Suprapubic skin (tissue), 3 donors: ENCODE results near the gene IL17D.

Source experiments
- EP300 ChIP-seq: sonication (generic); formaldehyde crosslinking; IDR thresholded peaks from one replicate; pipeline ENCODE4 v1.6.1; 2017; ENCODE audit warnings: antibody characterized with exemption
- POLR2A ChIP-seq, 2 donors: fragments of 450-650 bp; IDR thresholded peaks; one replicate each; pipeline ENCODE4 v1.6.1; 2017; ENCODE audit warnings: antibody characterized with exemption in 2 of 2, mild to moderate bottlenecking in 2 of 2, moderate library complexity in 2 of 2
- TF ChIP-seq, protein P1 (sequence below), 2 donors: fragments of 200-600 bp in 1 of 2; fragments of 450-650 bp in 1 of 2; sonication (generic) in 1 of 2; IDR thresholded peaks; one replicate each; pipeline ENCODE4 v1.5.1; 2016 to 2019; ENCODE audit warnings: antibody characterized with exemption in 2 of 2, mild to moderate bottlenecking in 1 of 2, moderate library complexity in 1 of 2

DNA sequence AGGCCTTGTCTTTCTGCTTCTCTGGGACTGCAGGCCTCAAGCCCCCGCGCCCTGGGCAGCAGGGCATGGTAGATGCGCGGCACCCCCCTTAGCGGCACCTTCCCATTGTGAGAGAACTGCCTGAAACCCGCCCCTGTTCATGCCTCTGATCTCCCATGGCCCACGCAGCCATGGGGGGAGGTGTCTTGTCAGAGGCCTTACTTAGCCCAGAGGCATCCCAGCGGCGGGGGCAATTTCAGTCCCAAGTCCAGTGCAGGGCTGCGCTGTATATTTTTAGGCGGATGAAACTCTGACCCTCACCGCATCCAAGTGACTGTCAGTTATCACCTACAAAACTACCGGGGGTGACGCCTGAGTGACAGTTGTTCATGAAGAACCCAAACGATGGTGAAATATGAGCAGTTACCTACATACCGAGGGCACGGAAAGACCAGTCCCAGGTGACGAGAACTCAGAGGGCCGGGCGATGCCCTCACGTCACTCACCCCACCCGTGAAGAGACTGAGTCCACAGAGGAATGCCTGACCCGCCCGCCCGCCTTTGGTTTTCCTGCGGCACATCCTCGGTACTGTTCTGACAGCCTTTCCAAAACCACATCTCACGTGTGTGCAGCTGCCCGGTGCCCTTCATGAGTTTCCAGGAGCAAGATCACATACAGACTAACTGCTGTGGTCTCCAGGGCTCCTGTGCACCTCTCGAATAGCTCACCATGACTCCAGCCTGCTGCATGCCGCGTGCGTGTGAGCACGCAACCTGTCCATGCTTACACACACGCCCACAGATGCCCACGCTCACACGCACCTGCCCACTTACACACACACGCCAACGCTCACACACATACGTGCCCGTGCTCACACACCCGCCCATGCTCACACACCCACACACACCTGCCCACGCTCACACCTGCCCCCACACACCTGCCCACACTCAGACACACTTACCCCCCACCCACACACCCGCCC, 14.4 kb downstream of the IL17D start:
- TF ChIP-seq, protein P1, sequence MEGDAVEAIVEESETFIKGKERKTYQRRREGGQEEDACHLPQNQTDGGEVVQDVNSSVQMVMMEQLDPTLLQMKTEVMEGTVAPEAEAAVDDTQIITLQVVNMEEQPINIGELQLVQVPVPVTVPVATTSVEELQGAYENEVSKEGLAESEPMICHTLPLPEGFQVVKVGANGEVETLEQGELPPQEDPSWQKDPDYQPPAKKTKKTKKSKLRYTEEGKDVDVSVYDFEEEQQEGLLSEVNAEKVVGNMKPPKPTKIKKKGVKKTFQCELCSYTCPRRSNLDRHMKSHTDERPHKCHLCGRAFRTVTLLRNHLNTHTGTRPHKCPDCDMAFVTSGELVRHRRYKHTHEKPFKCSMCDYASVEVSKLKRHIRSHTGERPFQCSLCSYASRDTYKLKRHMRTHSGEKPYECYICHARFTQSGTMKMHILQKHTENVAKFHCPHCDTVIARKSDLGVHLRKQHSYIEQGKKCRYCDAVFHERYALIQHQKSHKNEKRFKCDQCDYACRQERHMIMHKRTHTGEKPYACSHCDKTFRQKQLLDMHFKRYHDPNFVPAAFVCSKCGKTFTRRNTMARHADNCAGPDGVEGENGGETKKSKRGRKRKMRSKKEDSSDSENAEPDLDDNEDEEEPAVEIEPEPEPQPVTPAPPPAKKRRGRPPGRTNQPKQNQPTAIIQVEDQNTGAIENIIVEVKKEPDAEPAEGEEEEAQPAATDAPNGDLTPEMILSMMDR (IDR thresholded peaks at IDR 0.05), result no peak
- no peak for TF ChIP-seq EP300
- TF ChIP-seq POLR2A (IDR thresholded peaks at IDR 0.05), result no peak
